ENCODE measurements around the gene C19orf33.

The C19orf33 gene

GRCh38 chr19:38280030-38280921 is 23.8 kb upstream of the C19orf33 start:
- DNase-seq: no peak

- DNase-seq: no peak
Measured at GRCh38 chr19:38281811-38282566, 22.1 kb upstream of the C19orf33 start.

- no peak for DNase-seq
Measured at GRCh38 chr19:38283271-38283670, 20.8 kb upstream of the C19orf33 start.

GRCh38 chr19:38284422-38284821 is 19.6 kb upstream of the C19orf33 start:
- no peak for DNase-seq

- no peak for DNase-seq
Measured at GRCh38 chr19:38285567-38285966, 18.5 kb upstream of the C19orf33 start.

- no peak for DNase-seq
Measured at GRCh38 chr19:38287604-38288003, 16.4 kb upstream of the C19orf33 start.

GRCh38 chr19:38288123-38288855 is 15.8 kb upstream of the C19orf33 start:
- DNase-seq: no peak

- DNase-seq: no peak
Measured at GRCh38 chr19:38289955-38290354, 14.1 kb upstream of the C19orf33 start.

- no peak for DNase-seq
Measured at GRCh38 chr19:38290631-38291147, 13.4 kb upstream of the C19orf33 start.

GRCh38 chr19:38291855-38292254 is 12.2 kb upstream of the C19orf33 start:
- no peak for DNase-seq

GRCh38 chr19:38293281-38293680 is 10.8 kb upstream of the C19orf33 start:
- DNase-seq: no peak

GRCh38 chr19:38294090-38294489 is 10.0 kb upstream of the C19orf33 start:
- no peak for DNase-seq

GRCh38 chr19:38298821-38299680 is 5.0 kb upstream of the C19orf33 start:
- DNase-seq: no peak

- no peak for DNase-seq
Measured at GRCh38 chr19:38304352-38304865, 358 bp downstream of the C19orf33 start.

GRCh38 chr19:38304866-38305429 is 897 bp downstream of the C19orf33 start:
- DNase-seq: no peak

GRCh38 chr19:38306236-38306635 is 2.2 kb downstream of the C19orf33 start:
- DNase-seq: no peak

GRCh38 chr19:38307076-38307475 is 3.0 kb downstream of the C19orf33 start:
- no peak for DNase-seq

- DNase-seq: no peak
Measured at GRCh38 chr19:38307597-38307996, 3.5 kb downstream of the C19orf33 start.

- DNase-seq: no peak
Measured at GRCh38 chr19:38308006-38308766, 4.1 kb downstream of the C19orf33 start.

- no peak for DNase-seq
Measured at GRCh38 chr19:38308926-38309614, 5.0 kb downstream of the C19orf33 start.
